Testis (tissue), 3 donors: ENCODE results near the gene ZNF396. TPM values are rescaled to one million over a fixed set of nuclear protein-coding genes. Genes with fewer than 3 reads are reported as not detected.

Experiments
- DNase-seq: peaks from one replicate; pipeline ENCODE4 v3.0.0-alpha.2; 2019
- H3K27ac ChIP-seq, 2 donors: fragments of 200-600 bp; sonication (generic); one replicate each; pipeline ENCODE4 v1.5.1; 2019
- H3K27me3 ChIP-seq: fragments of 200-600 bp; sonication (generic); one replicate; pipeline ENCODE4 v1.5.1; 2019
- H3K36me3 ChIP-seq: fragments of 200-600 bp; sonication (generic); one replicate; pipeline ENCODE4 v1.5.1; 2017; ENCODE audit warnings: low read depth; ENCODE audit errors: missing control alignments
- H3K4me1 ChIP-seq: fragments of 200-600 bp; sonication (generic); one replicate; pipeline ENCODE4 v1.5.1; 2019
- H3K4me3 ChIP-seq, 2 donors: fragments of 200-600 bp; sonication (generic); one replicate each; pipeline ENCODE4 v1.5.1; 2017 to 2019
- H3K9me3 ChIP-seq: fragments of 200-600 bp; sonication (generic); one replicate; pipeline ENCODE4 v1.5.1; 2017
- POLR2A ChIP-seq: fragments of 450-650 bp; IDR thresholded peaks from one replicate; pipeline ENCODE4 v1.6.1; 2017; ENCODE audit warnings: antibody characterized with exemption, mild to moderate bottlenecking, moderate library complexity
- WGBS, 2 donors: methylation state at CpG; one replicate each; pipeline ENCODE4 v1.1.5; 2018; 5-methylcytosine and 5-hydroxymethylcytosine counted together
- intact Hi-C: fragments of 100-400 bp; cut with DNase I; formaldehyde crosslinking; loops from one replicate; pipeline ENCODE4 v1.15.1; 2023; ENCODE audit warnings: low total_unique reads
- polyA plus RNA-seq: library from polyadenylated mRNA; stranded (reverse); fragments of 350-450 nt; fragmentation: Illumina TruSeq; extraction: RNeasy Lipid Tissue Mini Kit (QIAGEN cat#74804); gene quantifications from one replicate; pipeline ENCODE4 v1.2.3, GENCODE V29; 2014; ENCODE audit warnings: low read depth, low replicate concordance; ENCODE audit not compliant: insufficient read depth
- total RNA-seq, 2 donors: library from RNA; depleted of rRNA; stranded (reverse); fragments of >200 nt; gene quantifications; one replicate each; pipeline ENCODE4 v1.2.3, GENCODE V29; 2016
- TF ChIP-seq, protein P1 (sequence below), 3 experiments: fragments of 450-650 bp in 2 of 3; fragments of 200-600 bp in 1 of 3; sonication (generic) in 1 of 3; IDR thresholded peaks; one replicate each; pipeline ENCODE4 v1.5.1; 2016 to 2019; ENCODE audit warnings: antibody characterized with exemption in 3 of 3, mild to moderate bottlenecking in 2 of 3, moderate library complexity in 1 of 3

The ZNF396 gene
- total and polyA plus RNA-seq, 3 donors from 2014 or later = 3.7 to 9.3 (median 7.3) TPM

DNA sequence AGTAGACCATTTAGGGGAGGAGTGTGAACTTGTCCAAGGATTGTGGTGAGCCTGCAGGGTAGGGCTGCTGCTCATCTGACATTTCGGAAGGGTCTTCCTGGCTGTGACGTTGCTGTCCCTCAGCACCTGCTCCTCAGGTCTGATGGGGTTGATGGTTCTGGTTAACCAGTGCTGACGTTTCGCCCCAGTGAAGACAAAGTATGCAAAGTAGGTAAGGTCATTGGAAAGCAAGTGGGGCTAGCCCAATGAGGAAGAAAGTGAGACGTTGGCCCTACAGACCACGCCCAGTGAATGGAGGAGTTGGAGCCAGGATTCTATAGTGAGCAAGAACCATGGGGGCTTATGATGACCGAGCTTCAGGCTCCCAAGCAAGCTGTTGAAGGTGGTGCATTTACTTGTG, 33.4 kb upstream of the ZNF396 start:
- TF ChIP-seq, protein P1, sequence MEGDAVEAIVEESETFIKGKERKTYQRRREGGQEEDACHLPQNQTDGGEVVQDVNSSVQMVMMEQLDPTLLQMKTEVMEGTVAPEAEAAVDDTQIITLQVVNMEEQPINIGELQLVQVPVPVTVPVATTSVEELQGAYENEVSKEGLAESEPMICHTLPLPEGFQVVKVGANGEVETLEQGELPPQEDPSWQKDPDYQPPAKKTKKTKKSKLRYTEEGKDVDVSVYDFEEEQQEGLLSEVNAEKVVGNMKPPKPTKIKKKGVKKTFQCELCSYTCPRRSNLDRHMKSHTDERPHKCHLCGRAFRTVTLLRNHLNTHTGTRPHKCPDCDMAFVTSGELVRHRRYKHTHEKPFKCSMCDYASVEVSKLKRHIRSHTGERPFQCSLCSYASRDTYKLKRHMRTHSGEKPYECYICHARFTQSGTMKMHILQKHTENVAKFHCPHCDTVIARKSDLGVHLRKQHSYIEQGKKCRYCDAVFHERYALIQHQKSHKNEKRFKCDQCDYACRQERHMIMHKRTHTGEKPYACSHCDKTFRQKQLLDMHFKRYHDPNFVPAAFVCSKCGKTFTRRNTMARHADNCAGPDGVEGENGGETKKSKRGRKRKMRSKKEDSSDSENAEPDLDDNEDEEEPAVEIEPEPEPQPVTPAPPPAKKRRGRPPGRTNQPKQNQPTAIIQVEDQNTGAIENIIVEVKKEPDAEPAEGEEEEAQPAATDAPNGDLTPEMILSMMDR (IDR thresholded peaks at IDR 0.05) = no peak
- TF ChIP-seq POLR2A = no peak
- intact Hi-C loops = no loop called here
- H3K36me3 ChIP-seq = no peaks in the 10 kb centered on the region
- WGBS, 2 donors = 89 to 94% methylated on average over 7 of the region's 7 CpGs
- no peak for DNase-seq
- no peak overlapping the region for H3K4me3 ChIP-seq
- no peaks in the 10 kb centered on the region for H3K4me1 ChIP-seq
- no peaks in the 10 kb centered on the region for H3K9me3 ChIP-seq
- no peak overlapping the region for H3K27ac ChIP-seq
- H3K27me3 ChIP-seq = no peaks in the 10 kb centered on the region

DNA sequence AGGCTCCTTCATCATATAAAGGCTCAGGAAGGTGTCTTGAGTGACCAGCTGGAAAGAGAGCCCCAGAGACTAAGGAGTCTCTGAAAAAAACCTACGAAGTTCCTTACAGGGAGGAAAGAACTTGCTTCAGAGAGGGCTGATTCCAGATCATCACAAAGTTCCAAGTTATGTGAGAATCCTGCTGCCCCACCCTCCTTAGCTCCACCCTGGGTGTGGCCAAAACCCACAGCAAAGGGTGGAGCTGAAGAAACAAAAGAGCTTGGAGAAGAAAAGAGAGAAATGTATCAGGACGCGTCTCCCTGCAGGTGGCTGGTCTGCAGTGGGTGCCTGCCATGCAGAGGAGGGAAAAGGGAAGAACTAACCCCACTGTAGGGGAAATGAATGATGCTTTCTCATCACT, 32.8 kb upstream of the ZNF396 start:
- intact Hi-C loops = no loop called here
- Histone ChIP-seq H3K4me1 (no peaks in the 10 kb centered on the region), H3K27ac (no peak overlapping the region), H3K9me3 (no peaks in the 10 kb centered on the region), H3K4me3 (no peak overlapping the region), H3K36me3 (no peaks in the 10 kb centered on the region), H3K27me3 (no peaks in the 10 kb centered on the region)
- no peak for DNase-seq
- WGBS, 2 donors = 92% methylated on average over 3 of the region's 3 CpGs
- no peak for TF ChIP-seq POLR2A

DNA sequence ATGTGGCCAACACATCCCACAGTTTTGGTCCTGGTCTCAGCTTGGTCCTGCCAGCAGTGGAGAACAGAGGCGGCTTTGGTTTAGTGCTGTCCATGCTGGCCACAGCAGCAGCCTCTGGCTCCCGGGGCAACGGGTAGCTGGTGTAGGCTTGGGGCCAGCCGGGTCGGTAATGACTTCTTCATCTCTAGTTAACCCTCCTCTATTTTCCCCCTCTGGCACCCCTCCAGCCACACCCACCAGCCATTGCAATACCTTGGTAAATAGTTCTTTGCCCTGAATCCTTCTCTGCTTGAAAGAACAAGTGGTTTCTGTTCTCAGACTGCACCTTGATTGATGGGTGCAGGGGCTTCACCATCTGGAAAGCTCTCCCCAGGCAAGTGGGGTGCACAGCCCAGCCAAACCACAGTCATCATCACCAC, 31.7 kb upstream of the ZNF396 start:
- Histone ChIP-seq H3K27me3 (no peaks in the 10 kb centered on the region), H3K4me1 (no peaks in the 10 kb centered on the region), H3K36me3 (no peaks in the 10 kb centered on the region), H3K9me3 (no peaks in the 10 kb centered on the region), H3K4me3 (no peak overlapping the region), H3K27ac (no peak overlapping the region)
- DNase-seq = no peak
- intact Hi-C loops = no loop called here
- 92 to 97% methylated on average over 5 of the region's 5 CpGs for WGBS, 2 donors
- TF ChIP-seq, protein P1 (IDR thresholded peaks at IDR 0.05) = no peak
- no peak for TF ChIP-seq POLR2A

DNA sequence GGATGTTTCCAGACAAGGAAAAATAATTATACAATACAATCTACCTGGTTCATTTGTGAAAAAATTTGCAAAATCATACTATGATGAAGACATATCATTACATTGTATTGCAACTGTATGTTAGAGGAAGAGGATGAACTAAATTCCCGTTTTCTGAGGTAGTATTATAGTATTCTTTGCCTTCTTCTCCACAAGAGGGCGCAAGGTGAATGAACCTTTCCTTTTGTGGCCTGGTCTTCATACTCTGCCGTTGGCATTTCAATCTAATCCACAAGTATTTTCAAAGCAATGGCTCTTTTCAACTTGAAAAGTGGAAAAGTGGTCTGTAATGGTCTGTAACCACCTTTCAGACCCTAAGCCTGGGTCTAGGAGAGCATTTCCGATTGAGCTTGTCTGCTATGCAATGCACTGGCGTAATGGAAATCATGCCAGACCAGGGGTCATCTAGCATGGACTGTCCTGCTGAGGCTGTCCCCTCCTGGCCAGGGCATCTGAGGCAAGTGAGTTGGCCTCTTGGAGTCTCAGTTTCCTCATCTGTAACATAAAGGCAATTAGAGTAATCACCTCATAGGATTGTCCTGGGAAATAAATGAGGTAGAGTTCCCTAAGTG, 30.8 kb upstream of the ZNF396 start:
- Histone ChIP-seq H3K36me3 (no peaks in the 10 kb centered on the region), H3K27ac (no peak overlapping the region), H3K9me3 (no peaks in the 10 kb centered on the region), H3K4me3 (no peak overlapping the region), H3K4me1 (no peaks in the 10 kb centered on the region), H3K27me3 (no peaks in the 10 kb centered on the region)
- DNase-seq = peak; percentile 60
- 34 to 44% methylated on average over 5 of the region's 5 CpGs for WGBS, 2 donors
- no peak for TF ChIP-seq POLR2A
- TF ChIP-seq, protein P1 (IDR thresholded peaks at IDR 0.05) = peak; percentile 59 to 79 (median 63)
- intact Hi-C loops = no loop called here

DNA sequence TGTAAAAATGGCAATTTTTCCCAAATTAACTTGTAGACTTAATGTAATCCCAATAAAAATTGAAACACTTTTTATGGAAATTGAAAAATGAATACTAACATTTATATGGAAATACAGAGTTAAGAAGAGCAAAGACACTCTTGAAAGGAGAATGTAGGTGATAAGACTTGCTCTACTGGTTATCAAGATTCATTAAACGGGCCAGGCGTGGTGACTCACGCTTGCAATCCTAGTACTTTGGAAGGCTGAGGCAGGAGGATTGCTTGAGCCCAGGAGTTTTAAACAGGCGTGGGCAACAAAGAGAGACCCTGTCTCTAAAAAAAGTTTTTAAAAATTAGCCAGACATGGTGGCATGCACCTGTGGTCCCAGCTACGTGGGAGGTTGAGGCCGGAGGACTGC, 29.5 kb upstream of the ZNF396 start:
- no peak for TF ChIP-seq POLR2A
- Histone ChIP-seq H3K9me3 (no peaks in the 10 kb centered on the region), H3K4me1 (no peaks in the 10 kb centered on the region), H3K27ac (no peak overlapping the region), H3K4me3 (no peak overlapping the region), H3K27me3 (no peaks in the 10 kb centered on the region), H3K36me3 (no peaks in the 10 kb centered on the region)
- 79 to 83% methylated on average over 6 of the region's 6 CpGs for WGBS, 2 donors
- no peak for DNase-seq
- intact Hi-C loops = no loop called here

DNA sequence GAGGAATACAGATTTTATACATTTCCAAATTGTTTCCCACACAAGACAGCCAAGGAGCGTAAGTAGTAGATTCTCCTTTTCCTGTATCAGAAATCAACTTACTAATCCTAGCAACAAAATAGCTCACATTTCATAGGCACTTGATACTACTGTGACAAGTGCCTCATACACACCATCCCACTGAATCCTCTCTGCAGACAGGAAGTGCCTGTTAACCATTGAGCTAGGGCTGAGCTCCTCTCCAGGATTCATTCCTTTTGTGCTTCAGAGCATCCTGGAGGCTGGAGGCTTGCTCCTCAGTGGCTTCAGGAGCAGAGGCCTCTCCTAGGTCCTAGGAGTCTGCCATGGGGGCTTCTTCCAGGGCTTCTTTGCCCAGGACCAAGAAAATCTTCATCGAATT, 20.8 kb upstream of the ZNF396 start:
- intact Hi-C loops = no loop called here
- H3K27me3 ChIP-seq = no peaks in the 10 kb centered on the region
- DNase-seq = no peak
- no peaks in the 10 kb centered on the region for H3K4me1 ChIP-seq
- H3K4me3 ChIP-seq = no peak overlapping the region
- H3K27ac ChIP-seq = no peak overlapping the region
- no peaks in the 10 kb centered on the region for H3K36me3 ChIP-seq
- H3K9me3 ChIP-seq = no peaks in the 10 kb centered on the region
- TF ChIP-seq, protein P1 (IDR thresholded peaks at IDR 0.05) = no peak
- TF ChIP-seq POLR2A = no peak
- WGBS, 2 donors = 81 to 89% methylated on average over 2 of the region's 2 CpGs
